GM21390 (cell line): Measurements from ENCODE around the gene KIAA0232.

ENCODE experiments used
- ATAC-seq: cut with Tn5 transposase; IDR thresholded peaks from one replicate; pipeline ENCODE4 v1.9.1; 2021; ENCODE audit not compliant: unreplicated experiment

Gene KIAA0232, protein sequence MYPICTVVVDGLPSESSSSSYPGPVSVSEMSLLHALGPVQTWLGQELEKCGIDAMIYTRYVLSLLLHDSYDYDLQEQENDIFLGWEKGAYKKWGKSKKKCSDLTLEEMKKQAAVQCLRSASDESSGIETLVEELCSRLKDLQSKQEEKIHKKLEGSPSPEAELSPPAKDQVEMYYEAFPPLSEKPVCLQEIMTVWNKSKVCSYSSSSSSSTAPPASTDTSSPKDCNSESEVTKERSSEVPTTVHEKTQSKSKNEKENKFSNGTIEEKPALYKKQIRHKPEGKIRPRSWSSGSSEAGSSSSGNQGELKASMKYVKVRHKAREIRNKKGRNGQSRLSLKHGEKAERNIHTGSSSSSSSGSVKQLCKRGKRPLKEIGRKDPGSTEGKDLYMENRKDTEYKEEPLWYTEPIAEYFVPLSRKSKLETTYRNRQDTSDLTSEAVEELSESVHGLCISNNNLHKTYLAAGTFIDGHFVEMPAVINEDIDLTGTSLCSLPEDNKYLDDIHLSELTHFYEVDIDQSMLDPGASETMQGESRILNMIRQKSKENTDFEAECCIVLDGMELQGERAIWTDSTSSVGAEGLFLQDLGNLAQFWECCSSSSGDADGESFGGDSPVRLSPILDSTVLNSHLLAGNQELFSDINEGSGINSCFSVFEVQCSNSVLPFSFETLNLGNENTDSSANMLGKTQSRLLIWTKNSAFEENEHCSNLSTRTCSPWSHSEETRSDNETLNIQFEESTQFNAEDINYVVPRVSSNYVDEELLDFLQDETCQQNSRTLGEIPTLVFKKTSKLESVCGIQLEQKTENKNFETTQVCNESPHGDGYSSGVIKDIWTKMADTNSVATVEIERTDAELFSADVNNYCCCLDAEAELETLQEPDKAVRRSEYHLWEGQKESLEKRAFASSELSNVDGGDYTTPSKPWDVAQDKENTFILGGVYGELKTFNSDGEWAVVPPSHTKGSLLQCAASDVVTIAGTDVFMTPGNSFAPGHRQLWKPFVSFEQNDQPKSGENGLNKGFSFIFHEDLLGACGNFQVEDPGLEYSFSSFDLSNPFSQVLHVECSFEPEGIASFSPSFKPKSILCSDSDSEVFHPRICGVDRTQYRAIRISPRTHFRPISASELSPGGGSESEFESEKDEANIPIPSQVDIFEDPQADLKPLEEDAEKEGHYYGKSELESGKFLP (N-terminal part only)

DNA sequence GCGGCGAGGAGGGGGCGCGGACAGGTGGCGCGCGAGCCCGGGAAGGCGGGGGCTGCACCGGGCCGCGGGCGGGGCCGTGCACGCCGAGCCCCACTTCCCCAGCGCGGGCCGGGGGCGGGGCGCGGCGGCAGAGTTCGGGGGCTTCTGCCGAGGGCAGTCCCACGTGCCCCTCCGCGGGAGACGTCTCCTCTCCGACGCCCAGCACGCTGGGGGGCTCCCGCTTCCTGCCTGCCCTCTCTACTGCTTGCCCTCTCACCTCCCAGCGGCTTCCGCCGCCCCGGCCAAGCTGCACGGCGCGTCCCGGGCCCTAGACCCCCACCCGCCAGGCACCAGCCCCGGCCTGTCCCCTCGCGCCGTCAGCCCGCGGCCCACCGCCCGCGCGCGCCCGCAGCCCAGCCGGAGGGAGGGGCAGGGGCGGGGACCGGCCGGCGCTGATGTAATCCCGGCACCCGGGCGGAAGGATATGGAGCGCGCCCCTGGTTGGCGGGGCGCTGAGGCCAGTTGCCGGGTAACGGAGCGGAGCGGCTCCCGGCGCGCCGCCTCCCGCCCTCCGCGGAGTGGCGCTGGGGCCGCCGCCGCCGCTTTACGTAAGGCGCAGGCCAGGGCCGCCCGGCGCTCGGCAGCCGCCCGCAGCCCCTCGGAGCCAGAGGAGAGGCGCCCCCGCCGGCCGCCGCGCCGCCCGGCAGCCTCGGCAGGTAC lies at the start of gene KIAA0232:
Gene KIAA0232 (plus strand): TSS at position 581 of the 699 bp plus-strand sequence. CDS start 41,727 bp downstream, outside the sequence.
- peak; percentile 73 for ATAC-seq

GRCh38 chr4:6733358-6734164 lies 49.0 kb upstream of the KIAA0232 start:
- no peak for ATAC-seq

GRCh38 chr4:6734165-6734786 lies 48.3 kb upstream of the KIAA0232 start:
- ATAC-seq: no peak

GRCh38 chr4:6739920-6740319 lies 42.6 kb upstream of the KIAA0232 start:
- ATAC-seq: no peak

DNA sequence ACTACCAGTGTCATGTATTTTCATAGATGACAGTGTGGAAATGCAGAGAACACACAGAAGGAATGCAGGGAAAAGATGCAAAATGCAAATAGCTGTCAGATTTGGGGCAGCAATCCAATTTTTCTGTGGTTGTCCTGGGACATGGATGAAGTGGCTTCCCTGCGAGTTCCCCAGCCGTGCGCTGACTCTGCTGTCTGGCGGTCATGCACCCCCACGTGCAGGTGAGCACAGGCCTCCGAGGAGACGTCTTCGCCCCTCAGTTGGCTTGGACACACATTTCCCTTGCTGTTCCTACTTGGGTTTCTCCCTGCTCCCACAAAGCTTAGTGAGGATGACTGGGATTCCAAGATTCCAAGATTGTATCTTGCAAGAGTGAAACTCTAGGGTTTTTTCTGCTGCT lies 42.2 kb upstream of the KIAA0232 start:
- ATAC-seq: no peak

GRCh38 chr4:6742507-6742906 lies 40.0 kb upstream of the KIAA0232 start:
- ATAC-seq: no peak

GRCh38 chr4:6742989-6743388 lies 39.5 kb upstream of the KIAA0232 start:
- ATAC-seq: no peak

GRCh38 chr4:6746721-6747293 lies 35.7 kb upstream of the KIAA0232 start:
- no peak for ATAC-seq

DNA sequence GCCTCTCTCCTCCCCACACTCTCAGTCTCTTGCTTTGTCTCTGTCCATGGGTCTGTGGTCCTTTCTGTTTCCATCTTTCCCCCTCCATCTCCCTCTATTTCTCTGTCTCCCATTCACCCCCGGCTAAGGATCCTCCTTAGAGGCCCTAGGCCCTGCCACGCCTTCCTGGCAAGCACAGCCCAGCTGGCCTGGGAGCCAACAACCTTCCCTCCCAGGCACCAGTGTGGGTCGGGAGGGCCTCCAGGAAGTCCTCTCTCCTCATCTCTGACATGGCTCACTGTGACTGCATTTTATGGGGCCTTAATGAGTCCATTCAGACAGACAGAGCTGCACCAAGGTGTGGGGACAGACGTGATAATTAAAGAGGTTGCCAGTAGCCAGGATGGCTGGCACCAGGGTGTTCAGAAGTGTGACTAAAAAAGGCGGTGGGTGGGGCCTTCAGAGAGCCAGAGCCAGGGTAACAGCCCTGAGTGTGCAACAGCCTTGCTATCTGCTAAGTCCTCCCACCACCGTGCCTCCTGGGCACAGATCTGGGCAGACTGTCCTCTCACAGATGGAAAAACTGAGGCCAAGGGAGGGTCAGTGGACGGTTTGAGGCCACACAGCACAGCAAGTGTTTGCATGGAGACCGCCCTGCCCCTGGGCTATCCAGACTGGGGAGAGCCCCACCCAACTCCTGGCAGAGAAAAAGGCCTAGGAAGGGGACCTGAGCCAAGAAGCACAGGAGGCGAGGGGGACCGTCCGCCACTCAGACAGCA lies 35.1 kb upstream of the KIAA0232 start:
- no peak for ATAC-seq

DNA sequence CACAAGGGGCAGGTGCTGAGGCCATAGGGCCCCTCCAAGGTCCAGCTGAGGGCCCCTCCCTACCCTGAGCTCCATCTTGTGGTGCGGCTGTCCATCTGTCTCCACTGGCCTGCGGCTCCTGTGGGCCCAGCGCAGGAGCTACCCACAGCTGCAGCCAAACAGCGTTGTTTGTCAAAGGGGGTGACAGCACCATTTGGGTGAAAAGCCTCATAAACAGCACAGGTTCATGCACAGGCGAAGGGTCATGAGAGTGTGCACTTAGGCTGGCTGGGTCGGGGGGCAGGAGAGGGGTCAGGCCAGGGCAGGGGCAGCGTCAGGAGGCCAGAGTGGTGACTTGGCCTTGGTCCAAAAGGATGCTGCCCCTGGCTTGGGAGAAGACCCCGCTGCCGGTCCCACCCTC lies 34.2 kb upstream of the KIAA0232 start:
- ATAC-seq: no peak

- no peak for ATAC-seq
Measured at GRCh38 chr4:6749340-6750171, 33.0 kb upstream of the KIAA0232 start.

GRCh38 chr4:6750286-6751221 lies 32.0 kb upstream of the KIAA0232 start:
- ATAC-seq: no peak

GRCh38 chr4:6751611-6752485 lies 30.7 kb upstream of the KIAA0232 start:
- no peak for ATAC-seq

GRCh38 chr4:6752486-6752829 lies 30.1 kb upstream of the KIAA0232 start:
- ATAC-seq: no peak

GRCh38 chr4:6753103-6753560 lies 29.4 kb upstream of the KIAA0232 start:
- ATAC-seq: no peak
